Endothelial cell of hepatic sinusoid (primary cell): Measurements from ENCODE around the gene CLSTN2.

Experiments
- in situ Hi-C: cut with HindIII; loops from 2 replicates; pipeline ENCODE4 v1.10.0; 2017; ENCODE audit warnings: low sequenced_read_pairs

CLSTN2 gene

DNA sequence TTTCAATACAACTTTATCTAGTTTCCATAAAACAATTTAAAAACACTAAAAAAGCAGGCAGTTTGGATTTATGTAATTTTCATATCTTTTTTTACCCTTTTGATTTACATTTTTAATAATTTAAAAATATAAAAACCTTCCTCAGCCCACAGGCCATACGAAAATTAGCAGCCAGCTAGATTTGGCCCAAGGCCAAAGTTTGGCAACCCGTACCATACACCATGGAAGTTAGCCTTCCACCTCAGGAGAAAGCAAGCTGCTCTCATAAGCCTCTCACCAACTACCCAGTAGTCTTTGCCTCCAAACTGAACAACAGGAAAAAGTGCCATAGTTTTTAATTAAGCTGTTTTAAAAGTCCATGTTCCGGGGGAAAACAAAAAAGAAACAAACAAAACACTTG, 635.6 kb downstream of the CLSTN2 start:
- in situ Hi-C loops = no loop called here

- in situ Hi-C loops = no loop called here
Measured at GRCh38 chr3:140571836-140572235, 636.9 kb downstream of the CLSTN2 start.

DNA sequence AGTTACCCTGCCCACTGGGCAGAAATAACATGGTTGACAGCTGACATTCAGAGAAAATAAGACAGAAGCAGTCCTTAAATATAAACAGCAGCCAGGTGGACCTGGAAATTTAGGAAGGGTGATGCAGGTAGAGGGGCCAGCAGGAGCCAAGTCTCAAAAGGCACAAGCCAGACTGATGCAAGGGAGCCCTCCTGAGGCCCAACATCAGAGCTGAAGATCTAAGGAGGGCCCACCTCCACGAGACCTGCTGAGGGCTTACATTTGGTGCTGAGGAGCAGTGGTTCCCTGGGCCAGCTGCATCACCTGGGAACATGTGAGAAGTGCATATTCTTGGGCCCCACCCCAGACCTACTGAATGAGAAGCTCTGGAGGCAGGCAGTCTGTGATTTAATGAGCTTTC, 637.3 kb downstream of the CLSTN2 start:
- in situ Hi-C loops = no loop called here

DNA sequence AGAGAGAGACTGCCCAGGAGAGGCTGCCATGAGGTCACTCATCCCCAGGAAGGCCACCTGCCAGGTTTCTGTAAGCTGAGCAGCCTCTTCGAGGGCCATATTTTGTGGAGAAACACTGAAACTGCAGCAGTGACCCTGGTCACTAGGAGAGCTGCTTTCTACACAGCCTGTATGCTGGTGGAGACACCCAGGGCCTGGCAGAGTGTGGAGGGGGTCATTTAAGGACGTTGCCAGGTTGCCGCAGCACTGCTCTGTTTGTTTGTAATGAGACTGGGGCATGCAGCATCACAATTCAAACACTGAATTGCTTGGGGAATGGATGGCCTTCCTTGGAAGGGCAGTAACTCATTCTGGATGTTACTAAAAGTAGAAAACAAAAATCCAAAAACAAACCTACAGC, 638.0 kb downstream of the CLSTN2 start:
- in situ Hi-C loops = no loop called here

- in situ Hi-C loops = no loop called here
Measured at GRCh38 chr3:140574375-140574774, 639.4 kb downstream of the CLSTN2 start.

GRCh38 chr3:140576449-140576848, 641.5 kb downstream of the CLSTN2 start:
- in situ Hi-C loops = no loop called here

DNA sequence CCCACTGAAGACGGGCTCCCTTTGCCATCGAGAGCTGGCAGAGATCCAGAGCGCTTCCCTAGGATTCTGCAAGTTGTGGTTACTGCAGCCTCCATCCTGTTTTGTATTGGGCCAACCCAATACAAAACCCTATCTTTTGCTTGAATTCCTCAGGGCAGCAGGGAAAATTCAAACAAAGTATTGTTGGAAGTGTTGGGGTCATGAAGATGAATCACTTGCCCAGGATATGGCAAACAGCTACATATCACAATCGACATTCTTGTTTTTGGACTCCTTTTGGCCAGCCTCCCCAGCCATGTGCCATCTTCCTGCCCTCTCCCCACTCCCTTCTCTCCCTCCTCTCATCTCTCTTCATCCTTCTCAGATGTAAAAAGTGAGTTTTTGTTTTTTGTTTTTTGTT, 642.9 kb downstream of the CLSTN2 start:
- in situ Hi-C loops = no loop called here

GRCh38 chr3:140579260-140579659, 644.3 kb downstream of the CLSTN2 start:
- in situ Hi-C loops = no loop called here

DNA sequence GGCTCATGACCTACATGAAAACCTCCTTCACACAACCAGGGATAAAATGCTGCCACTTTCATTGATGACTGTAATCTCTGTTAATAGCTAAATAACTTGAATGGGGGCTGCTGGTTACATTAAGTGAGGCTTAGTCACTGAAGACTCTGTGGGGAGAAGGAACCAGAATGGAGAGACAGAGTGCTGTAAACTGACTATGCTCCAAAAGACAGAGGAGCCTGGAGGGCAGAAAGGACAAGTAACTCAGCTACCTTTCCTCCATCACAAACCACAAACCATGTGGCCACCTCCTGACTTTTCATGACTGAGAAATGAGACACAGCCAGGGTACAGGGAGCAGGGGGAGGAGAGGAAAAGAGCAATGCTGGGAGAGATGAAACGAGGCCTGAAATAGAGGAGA, 645.8 kb downstream of the CLSTN2 start:
- in situ Hi-C loops = no loop called here

DNA sequence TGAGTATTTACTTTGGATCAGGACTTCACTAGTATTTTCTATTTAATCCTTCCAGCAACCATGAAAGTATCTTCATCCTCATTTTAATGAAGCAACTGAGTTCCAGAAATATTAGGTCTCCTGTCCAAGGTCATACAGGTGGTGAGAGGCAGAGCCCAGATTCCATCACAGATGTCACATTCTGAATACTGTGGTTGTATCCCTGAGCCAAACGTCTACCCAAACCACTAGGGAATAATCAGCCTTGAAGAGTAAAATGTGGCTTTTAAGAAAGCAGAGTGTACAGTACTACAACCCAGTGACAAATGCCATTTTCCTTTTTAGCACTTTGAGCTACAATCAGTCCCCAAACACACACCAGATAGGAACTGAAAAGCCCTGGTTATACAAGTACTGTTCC, 649.6 kb downstream of the CLSTN2 start:
- in situ Hi-C loops = no loop called here

- in situ Hi-C loops = no loop called here
Measured at GRCh38 chr3:140585828-140586227, 650.8 kb downstream of the CLSTN2 start.

DNA sequence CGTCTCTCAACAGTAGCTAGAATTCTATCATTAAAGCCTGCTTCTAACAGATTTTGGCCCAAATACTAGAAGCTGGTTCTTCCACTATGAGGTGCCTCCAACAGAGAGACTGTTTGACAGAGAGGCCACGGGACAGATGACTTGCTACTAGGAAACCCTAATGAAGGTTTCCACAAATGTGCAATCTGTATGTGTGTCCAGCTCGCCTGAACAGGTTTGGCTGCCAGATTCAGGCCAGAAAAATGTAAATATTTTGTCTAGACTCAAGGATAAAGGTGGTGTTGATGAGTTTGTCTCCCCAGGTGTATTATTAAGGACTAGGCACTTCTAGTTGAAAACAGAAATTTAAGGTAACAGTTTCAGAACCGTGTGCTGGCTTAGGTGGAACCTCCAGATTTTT, 651.3 kb downstream of the CLSTN2 start:
- in situ Hi-C loops = no loop called here

GRCh38 chr3:140588558-140588957, 653.6 kb downstream of the CLSTN2 start:
- in situ Hi-C loops = no loop called here

GRCh38 chr3:140593766-140594165, 658.8 kb downstream of the CLSTN2 start:
- in situ Hi-C loops = no loop called here

DNA sequence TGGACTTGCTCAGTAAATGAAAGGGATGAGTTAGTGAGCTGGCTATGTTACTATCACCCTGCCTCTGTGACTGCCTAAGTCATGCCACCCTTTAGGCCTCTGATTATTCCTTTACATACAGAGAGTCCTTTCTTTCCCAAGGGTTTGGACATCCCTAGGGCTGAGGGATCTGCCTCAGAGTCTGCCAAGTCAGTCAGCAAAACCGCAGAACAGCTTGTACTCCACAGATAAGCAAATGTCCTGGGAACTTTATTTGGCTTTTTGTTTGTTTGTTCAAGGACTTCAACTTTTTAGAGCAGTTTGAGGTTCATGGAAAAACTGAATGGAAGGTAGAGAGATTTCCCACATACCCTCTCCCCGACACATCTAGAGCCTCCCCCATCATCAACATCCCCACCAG, 660.3 kb downstream of the CLSTN2 start:
- in situ Hi-C loops = no loop called here

- in situ Hi-C loops = no loop called here
Measured at GRCh38 chr3:140597364-140597763, 662.4 kb downstream of the CLSTN2 start.

GRCh38 chr3:140597792-140598191, 662.8 kb downstream of the CLSTN2 start:
- in situ Hi-C loops = no loop called here

DNA sequence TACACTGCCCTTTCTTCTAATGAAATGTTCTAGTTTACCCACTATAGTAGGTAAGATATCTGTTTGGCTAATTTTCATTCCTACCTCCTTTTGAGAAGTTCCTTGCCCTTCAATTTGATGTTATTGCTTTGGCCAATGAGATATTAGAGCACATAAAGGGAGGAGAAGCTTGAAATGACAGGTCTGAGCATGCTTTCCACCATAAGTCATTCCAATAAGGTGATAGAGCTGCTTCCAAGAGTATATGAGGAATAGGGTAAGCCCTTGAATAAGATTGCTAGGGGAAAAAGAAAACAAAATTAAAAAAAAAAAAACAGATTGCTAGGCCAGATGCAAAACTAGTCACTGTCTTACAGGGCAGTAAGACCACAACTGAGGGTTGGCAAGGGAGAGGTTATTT, 664.0 kb downstream of the CLSTN2 start:
- in situ Hi-C loops = no loop called here

DNA sequence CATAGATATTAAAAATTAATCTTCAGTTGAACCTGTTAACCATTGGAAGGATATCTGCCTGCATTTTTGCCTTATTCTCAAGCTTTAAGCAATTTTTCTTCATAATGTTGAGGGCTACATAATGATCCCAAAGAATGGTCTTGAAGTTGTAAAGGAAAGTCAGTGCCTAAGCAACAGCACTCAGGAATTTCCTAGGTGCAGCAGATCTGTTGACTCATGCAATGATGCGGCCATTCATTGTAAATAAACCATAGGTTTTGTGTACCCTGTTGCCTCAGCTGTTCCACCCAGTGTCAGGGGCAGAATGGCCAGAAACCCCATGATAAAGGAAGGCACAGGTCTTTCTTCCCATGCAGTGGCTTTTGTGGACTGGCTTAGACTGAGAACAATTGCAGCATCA, 664.5 kb downstream of the CLSTN2 start:
- in situ Hi-C loops = no loop called here

GRCh38 chr3:140601881-140602280, 666.9 kb downstream of the CLSTN2 start:
- in situ Hi-C loops = no loop called here

GRCh38 chr3:140602781-140603180, 667.8 kb downstream of the CLSTN2 start:
- in situ Hi-C loops = no loop called here

- in situ Hi-C loops = no loop called here
Measured at GRCh38 chr3:140603766-140604165, 668.8 kb downstream of the CLSTN2 start.

- in situ Hi-C loops = no loop called here
Measured at GRCh38 chr3:140610544-140610943, 675.6 kb downstream of the CLSTN2 start.

DNA sequence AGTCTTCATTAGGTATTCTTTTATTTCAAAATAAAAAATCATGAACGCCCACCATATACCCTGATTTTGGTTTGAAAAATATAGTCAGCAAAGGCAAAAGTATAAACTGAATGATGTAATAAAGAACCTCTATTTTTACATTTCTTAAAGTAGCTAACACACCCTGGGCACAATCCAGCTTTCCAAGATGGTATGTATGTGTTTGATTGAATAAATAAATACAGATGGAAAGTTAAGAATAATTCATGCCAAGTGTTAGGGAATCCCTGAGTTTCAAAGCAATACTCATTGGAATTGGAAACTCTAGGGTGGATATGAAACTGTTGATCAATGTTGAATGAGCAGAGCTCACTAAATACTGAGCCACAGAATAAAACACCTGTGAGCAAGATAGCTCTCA, 679.0 kb downstream of the CLSTN2 start:
- in situ Hi-C loops = no loop called here
